Testis (tissue), 3 donors: ENCODE measurements around the gene MRPS7. TPM values are rescaled to one million over a fixed set of nuclear protein-coding genes. Genes with fewer than 3 reads are reported as not detected.

ENCODE experiments used
- DNase-seq: peaks from one replicate; pipeline ENCODE4 v3.0.0-alpha.2; 2019
- H3K27ac ChIP-seq, 2 donors: fragments of 200-600 bp; sonication (generic); one replicate each; pipeline ENCODE4 v1.5.1; 2019
- H3K27me3 ChIP-seq: fragments of 200-600 bp; sonication (generic); one replicate; pipeline ENCODE4 v1.5.1; 2019
- H3K36me3 ChIP-seq: fragments of 200-600 bp; sonication (generic); one replicate; pipeline ENCODE4 v1.5.1; 2017; ENCODE audit warnings: low read depth; ENCODE audit errors: missing control alignments
- H3K4me1 ChIP-seq: fragments of 200-600 bp; sonication (generic); one replicate; pipeline ENCODE4 v1.5.1; 2019
- H3K4me3 ChIP-seq, 2 donors: fragments of 200-600 bp; sonication (generic); one replicate each; pipeline ENCODE4 v1.5.1; 2017 to 2019
- H3K9me3 ChIP-seq: fragments of 200-600 bp; sonication (generic); one replicate; pipeline ENCODE4 v1.5.1; 2017
- CTCF ChIP-seq, 3 experiments: fragments of 450-650 bp in 2 of 3; fragments of 200-600 bp in 1 of 3; sonication (generic) in 1 of 3; IDR thresholded peaks; one replicate each; pipeline ENCODE4 v1.5.1; 2016 to 2019; ENCODE audit warnings: antibody characterized with exemption in 3 of 3, mild to moderate bottlenecking in 2 of 3, moderate library complexity in 1 of 3
- POLR2A ChIP-seq: fragments of 450-650 bp; IDR thresholded peaks from one replicate; pipeline ENCODE4 v1.6.1; 2017; ENCODE audit warnings: antibody characterized with exemption, mild to moderate bottlenecking, moderate library complexity
- WGBS, 2 donors: methylation state at CpG; one replicate each; pipeline ENCODE4 v1.1.5; 2018; 5-methylcytosine and 5-hydroxymethylcytosine counted together
- intact Hi-C: fragments of 100-400 bp; cut with DNase I; formaldehyde crosslinking; loops from one replicate; pipeline ENCODE4 v1.15.1; 2023; ENCODE audit warnings: low total_unique reads
- polyA plus RNA-seq: library from polyadenylated mRNA; stranded (reverse); fragments of 350-450 nt; fragmentation: Illumina TruSeq; extraction: RNeasy Lipid Tissue Mini Kit (QIAGEN cat#74804); gene quantifications from one replicate; pipeline ENCODE4 v1.2.3, GENCODE V29; 2014; ENCODE audit warnings: low read depth, low replicate concordance; ENCODE audit not compliant: insufficient read depth
- total RNA-seq, 2 donors: library from RNA; depleted of rRNA; stranded (reverse); fragments of >200 nt; gene quantifications; one replicate each; pipeline ENCODE4 v1.2.3, GENCODE V29; 2016

MRPS7 gene
- total and polyA plus RNA-seq, 3 donors from 2014 or later, result 53.3 to 83.5 (median 72.9) TPM

GRCh38 chr17:75315541-75316243 is 54.0 kb downstream of the MRPS7 start:
- 61 to 68% methylated on average over 7 to 18 of the region's 19 CpGs for WGBS, 2 donors
- Histone ChIP-seq H3K36me3 (no peaks in the 10 kb centered on the region), H3K27ac (no peak overlapping the region), H3K4me1 (no peaks in the 10 kb centered on the region), H3K4me3 (no peak overlapping the region), H3K27me3 (no peaks in the 10 kb centered on the region), H3K9me3 (no peaks in the 10 kb centered on the region)
- no peak for DNase-seq
- intact Hi-C loops, result no loop called here
- TF ChIP-seq POLR2A (no peak), CTCF (IDR thresholded peaks at IDR 0.05) (no peak)

Other genes starting within 250 kb of the MRPS7 start
- gene MRPL58, start 249.2 kb upstream of the MRPS7 start, total RNA-seq, result 10 to 100 TPM; 24.3 to 38.1 TPM
- gene MRPL58, start 249.2 kb upstream of the MRPS7 start, polyA plus RNA-seq, result 20.9 TPM
- gene ATP5PD, start 214.9 kb upstream of the MRPS7 start, total RNA-seq, result 100 to 1,000 TPM; 126 to 148 TPM
- 190 TPM for gene ATP5PD, start 214.9 kb upstream of the MRPS7 start, polyA plus RNA-seq
- gene KCTD2, start 214.7 kb upstream of the MRPS7 start, total RNA-seq, result 100 to 1,000 TPM; 122 to 135 TPM
- 88.9 TPM for gene KCTD2, start 214.7 kb upstream of the MRPS7 start, polyA plus RNA-seq
- gene SLC16A5, start 173.9 kb upstream of the MRPS7 start, total RNA-seq, result 10 to 100 TPM in 1 of 2 donors, 1 to 10 TPM in 1; 6.4 to 11.1 TPM
- gene SLC16A5, start 173.9 kb upstream of the MRPS7 start, polyA plus RNA-seq, result 6.9 TPM
- gene ARMC7, start 151.9 kb upstream of the MRPS7 start, total RNA-seq, result 10 to 100 TPM in 1 of 2 donors, 1 to 10 TPM in 1; 10.0 to 11.8 TPM
- gene ARMC7, start 151.9 kb upstream of the MRPS7 start, polyA plus RNA-seq, result 12.6 TPM
- gene NT5C, start 130.1 kb upstream of the MRPS7 start, total RNA-seq, result 10 to 100 TPM; 76.5 to 83.6 TPM
- 22.2 TPM for gene NT5C, start 130.1 kb upstream of the MRPS7 start, polyA plus RNA-seq
- 100 to 1,000 TPM; 234 to 371 TPM for gene JPT1, start 107.4 kb upstream of the MRPS7 start, total RNA-seq
- 758 TPM for gene JPT1, start 107.4 kb upstream of the MRPS7 start, polyA plus RNA-seq
- gene SUMO2, start 78.9 kb upstream of the MRPS7 start, total RNA-seq, result 100 to 1,000 TPM in 1 of 2 donors, 10 to 100 TPM in 1; 92.3 to 102 TPM
- gene SUMO2, start 78.9 kb upstream of the MRPS7 start, polyA plus RNA-seq, result 484 TPM
- 10 to 100 TPM; 57.8 to 76.1 TPM for gene NUP85, start 56.2 kb upstream of the MRPS7 start, total RNA-seq
- gene NUP85, start 56.2 kb upstream of the MRPS7 start, polyA plus RNA-seq, result 52.6 TPM
- gene GGA3, start 273 bp upstream of the MRPS7 start, total RNA-seq, result 10 to 100 TPM; 46.8 to 50.2 TPM
- 42.9 TPM for gene GGA3, start 273 bp upstream of the MRPS7 start, polyA plus RNA-seq
- gene MIF4GD, start 9.4 kb downstream of the MRPS7 start, total RNA-seq, result 10 to 100 TPM; 34.5 to 35.3 TPM
- gene MIF4GD, start 9.4 kb downstream of the MRPS7 start, polyA plus RNA-seq, result 37.1 TPM
- gene SLC25A19, start 27.6 kb downstream of the MRPS7 start, total RNA-seq, result 10 to 100 TPM; 34.3 to 44.6 TPM
- gene SLC25A19, start 27.6 kb downstream of the MRPS7 start, polyA plus RNA-seq, result 98.0 TPM
- 10 to 100 TPM; 61.8 to 78.9 TPM for gene GRB2, start 143.8 kb downstream of the MRPS7 start, total RNA-seq
- gene GRB2, start 143.8 kb downstream of the MRPS7 start, polyA plus RNA-seq, result 54.6 TPM
- 100 to 1,000 TPM; 151 to 171 TPM for gene TMEM94, start 194.8 kb downstream of the MRPS7 start, total RNA-seq
- gene TMEM94, start 194.8 kb downstream of the MRPS7 start, polyA plus RNA-seq, result 128 TPM